NCI-H1930 (cell line): Measurements from ENCODE around the gene STT3B.
"Not testable (repeated sequence)": the region's sequence is repeated elsewhere in the genome, so short reads cannot be mapped to it uniquely, and the experiment has no call there.

Source experiments
- DNase-seq, 2 experiments: peaks; one replicate each; lab custom pipeline; 2025; lab: John Stamatoyannopoulos, UW

STT3B gene

DNA sequence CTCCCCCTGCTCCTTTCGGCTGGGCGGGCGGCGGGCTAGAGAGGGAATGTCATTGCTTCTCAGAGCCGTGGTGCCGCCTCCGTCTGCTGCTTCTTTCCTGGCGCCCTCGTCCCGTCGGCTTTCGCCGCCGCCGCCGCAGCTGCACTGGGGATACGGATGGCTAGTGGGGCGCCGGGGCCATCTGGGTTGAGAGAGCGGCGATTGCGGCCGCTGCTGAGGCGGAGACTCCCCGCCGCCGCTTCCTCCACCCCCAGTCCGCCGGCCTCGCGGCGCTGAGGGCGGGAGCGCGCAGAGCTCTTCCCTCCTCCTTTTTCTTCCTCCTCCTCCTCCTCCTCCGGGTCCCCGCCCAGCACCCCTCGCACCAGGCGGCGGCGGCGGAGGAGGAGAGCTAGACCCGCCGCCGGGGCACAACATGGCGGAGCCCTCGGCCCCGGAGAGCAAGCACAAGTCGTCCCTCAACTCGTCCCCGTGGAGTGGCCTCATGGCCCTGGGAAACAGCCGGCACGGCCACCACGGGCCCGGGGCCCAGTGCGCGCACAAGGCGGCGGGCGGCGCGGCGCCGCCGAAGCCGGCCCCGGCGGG lies at the start of gene STT3B:
STT3B (plus strand) TSS at position 339 of the 582 bp plus-strand sequence; CDS start at position 413, 74 bp downstream.
- DNase-seq: peak in 1 of 2 experiments; percentile 59

DNA sequence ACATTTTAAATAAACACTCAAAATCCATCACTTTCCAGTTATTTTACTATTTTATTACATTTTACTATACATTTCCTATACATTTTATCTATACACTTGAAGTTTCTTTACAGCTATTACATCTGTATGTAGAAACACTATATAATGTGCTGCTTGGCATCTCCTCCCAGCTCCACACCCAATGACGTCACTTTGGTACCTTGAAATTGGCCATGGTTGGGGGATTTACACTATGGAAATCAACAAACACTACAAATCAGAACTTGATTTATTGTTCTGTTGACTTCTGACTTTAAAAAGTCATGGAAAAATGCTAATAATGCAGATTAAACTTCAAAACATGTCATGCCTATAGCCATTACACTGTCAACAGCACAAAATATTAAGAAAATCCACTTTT lies 48.9 kb upstream of the STT3B start:
- DNase-seq: no peak

DNA sequence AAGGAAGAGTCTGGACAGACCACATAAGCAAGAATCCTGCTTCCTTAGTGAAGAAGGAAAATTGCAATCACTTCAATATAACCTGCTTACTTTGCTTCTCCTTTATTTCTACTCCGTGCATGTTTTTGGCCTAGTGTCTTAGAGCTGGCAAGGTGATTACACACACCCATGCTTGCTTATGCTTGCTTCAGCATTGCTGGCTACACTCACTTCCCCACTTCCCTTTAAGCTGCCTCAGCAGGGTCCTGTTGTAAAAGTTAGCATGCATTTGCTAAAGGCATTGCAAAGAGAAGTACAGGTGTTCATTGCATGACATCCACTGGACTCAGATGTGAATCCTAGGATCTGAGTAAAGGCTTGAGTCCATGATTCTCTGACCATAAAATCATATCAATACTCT lies 47.5 kb upstream of the STT3B start:
- no peak for DNase-seq

DNA sequence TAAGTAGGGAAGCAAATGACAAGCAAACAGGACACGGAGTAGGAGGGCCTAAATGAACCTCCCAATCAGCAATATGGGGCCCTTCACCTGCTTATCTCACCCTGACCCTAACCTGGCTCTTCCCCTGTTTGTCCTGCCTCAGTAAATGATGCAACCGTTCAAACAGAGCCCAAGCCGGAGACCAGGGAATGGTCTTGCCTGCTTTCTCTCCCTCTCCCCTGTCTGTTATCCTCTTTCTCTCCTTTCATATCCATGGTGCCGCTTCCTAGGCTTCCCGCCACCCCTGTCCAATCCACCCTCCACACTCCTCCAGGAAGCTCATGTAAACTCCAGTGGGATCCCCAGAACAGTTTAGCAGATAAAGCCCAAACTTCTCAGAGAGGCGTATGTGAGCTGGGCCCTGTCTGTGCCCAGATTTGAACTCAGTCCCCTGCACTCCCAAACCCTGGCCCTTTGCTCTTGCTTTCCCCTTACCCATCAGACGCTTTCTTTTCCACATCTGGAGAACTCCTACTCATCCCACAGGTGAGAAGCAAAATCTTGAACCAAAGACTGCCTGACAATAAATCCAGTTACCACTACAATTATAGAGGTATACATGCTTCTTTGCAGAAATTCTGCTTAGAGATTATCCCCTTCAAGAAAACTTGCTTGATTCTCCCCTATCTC lies 45.7 kb upstream of the STT3B start:
- DNase-seq: no peak

DNA sequence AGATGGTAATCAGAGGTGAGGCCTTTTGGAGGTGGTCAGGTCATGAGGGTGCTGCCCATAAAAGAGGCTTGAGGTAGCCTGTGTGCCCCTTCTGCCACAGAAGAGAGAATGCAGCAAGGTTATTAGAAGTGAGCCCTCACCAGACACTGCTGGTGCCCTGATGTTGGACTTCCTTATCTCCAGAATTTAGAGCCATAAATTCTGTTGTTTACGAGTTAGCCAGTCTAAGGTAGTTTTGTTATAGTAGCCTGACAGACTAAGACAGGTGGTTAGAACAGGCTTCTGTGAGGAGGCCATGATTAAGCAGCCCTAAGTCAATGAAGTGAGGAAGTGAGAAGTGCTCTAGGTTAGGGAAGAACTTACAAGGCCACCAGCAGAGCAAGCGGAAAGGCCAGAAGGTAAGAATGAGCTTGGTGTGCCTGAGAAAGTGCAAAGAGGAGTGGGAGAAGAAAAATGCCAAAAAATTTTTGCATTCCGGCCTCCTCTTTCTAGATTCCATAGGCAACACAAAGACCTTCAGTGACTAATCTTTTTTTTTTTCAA lies 44.2 kb upstream of the STT3B start:
- no peak for DNase-seq

DNA sequence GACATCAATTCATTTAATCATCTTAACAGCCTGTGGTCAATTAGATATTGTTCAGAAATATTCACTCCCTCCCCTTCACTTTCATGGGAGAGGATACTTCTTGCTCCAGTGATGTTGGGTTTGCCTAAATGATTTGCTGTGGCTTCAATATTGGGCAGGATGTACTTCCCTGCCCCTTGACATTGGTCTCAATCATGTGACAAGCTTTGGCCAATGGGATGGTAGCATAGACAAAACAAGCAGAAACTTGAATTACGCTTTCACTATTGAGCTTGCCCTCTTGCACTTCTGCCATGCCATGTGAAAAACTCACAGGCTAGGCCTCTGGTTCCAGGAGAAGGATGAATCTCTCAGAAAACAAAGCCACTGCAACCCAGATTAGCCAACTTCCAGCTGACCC lies 42.2 kb upstream of the STT3B start:
- no peak for DNase-seq

DNA sequence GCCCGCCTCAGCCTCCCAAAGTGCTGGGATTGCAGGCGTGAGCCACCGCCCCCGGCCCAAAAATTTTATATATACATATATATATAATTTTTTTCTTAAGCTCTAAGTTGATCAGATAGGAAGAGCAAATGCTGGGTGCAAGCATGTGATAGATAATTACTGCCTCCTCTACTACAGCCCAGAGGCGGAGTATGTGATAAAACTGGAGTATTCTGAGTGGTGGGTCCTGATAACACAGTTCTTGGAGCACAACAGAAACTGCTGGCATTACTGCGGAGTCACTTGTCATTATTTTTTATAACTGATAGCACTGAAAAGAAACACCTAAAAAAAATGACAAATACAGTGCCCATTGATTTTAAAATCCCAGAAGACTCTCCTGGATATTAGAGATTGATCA lies 41.1 kb upstream of the STT3B start:
- DNase-seq: no peak

DNA sequence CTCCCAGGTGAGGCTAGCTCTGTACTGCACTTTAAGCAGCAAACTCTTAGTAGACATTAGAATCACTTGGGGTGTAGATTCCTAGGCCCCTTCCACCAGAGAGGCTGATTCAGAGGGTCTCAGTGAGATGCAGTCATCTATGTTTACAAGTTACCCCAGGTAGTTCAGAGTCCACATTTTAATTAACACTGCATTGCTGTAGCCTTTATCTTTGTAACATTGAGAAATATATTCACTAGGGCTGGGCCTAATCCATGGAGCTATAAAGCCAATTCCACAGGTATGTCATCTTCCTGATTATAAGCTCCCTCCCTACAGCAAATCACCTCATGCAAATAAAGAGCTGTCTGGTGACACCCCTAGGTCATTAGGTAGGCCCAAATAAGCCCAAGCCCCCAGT lies 39.6 kb upstream of the STT3B start:
- DNase-seq: no peak

DNA sequence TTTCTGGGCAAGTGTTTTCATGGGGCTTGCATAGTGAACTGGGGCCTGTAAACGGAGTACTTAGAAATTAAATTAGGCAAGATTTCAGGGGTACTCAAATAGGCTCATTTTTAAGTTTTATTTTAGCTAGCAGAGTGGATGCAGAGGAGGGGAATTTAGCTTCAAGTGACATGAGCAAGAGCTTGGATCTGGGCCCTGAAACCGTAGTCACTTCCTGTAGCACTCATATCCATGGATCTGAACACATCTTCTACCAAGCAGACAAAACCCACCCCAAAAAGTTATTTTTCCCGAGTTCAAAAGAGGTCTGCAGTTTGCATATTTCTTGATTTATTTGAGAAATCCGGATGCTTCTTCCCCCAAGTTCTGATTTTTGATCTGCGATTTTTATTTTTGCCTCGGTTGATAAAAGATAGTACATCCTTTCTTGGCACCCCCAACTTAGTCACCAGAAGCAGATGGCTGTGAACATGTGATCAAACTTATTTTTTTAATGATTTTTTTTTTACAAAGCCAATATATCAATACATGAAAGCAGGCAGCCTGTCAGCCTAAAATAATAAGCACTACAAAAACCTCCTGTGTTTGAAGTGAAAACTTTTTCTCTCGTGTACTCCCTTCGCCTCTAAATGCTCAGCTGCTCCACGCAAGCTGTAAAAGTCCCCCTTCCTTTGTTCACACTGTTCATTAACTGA lies 36.6 kb upstream of the STT3B start:
- no peak for DNase-seq

DNA sequence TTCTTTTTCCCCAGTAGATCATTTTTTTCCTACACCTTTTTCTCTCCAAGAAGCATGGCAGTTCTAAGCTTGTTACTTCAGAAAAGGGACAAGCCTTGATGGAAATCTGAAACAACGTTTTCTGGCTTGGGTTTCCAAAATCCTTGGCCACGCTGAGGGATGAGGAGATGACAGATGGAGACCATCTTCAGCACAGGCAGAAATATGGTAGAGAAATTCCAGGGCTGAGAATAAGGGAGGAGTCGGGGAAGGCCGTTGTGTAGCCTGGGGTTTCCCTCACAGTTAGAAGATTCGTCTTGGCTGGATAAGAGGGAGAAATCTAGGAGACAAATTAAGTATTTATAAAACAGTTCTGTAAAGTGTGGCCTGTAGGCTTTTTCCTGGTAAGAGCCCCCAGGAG lies 33.9 kb upstream of the STT3B start:
- no peak for DNase-seq

DNA sequence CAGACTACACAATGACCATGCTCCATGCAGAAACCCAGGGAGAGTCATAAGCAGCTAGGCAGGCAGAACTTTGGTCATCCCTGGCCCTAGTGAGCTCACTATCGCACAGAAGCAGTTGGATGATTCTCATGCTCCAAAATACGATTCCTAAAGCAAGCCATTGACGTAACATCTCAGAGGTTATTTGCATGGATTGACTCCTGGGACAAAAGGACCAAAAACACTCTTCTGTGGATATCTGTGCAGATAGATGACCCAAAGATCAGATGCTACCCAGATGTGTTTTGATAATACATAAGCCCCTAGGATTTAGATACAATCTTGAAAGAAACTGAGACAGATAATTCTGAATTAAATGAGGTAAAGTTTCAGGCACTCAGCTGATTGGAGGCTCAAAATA lies 33.4 kb upstream of the STT3B start:
- DNase-seq: no peak

DNA sequence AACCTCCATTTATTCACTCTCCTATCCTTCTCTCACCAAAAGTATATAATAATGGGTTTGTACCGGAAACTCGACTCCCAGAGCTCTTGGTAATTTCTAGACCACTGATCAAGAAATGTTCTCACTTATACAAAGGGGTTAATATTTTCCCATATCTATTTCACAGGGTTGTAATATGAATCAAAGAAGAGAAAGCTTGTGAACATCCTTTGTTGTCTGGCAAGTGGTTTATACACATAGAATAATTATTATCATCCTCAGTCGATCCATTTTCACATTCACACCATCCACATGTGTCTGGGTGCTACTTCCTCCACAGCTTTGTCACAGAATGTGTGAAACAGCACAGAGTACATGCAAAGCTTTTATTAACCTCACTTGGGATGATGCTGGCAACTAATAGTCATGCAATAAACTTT lies 29.9 kb upstream of the STT3B start:
- DNase-seq: no peak

DNA sequence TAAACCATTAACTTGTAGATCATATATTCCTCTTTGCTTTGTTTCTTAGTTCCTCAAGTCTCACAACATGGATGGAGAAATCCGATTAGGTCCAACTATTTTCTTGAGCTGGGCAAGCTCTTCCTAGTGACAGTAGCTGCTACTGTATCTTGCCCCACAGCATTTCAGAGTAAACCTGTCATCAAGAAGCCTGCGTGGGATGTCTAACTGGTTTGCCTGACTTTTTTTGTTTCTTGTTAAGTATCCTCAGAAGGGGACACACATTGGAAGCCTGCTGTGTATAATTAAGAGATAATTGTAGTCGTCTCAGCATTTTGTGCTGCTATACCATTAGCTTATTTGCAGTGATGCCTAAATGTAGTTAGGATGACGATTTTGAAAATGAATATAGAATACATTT lies 29.3 kb upstream of the STT3B start:
- no peak for DNase-seq

DNA sequence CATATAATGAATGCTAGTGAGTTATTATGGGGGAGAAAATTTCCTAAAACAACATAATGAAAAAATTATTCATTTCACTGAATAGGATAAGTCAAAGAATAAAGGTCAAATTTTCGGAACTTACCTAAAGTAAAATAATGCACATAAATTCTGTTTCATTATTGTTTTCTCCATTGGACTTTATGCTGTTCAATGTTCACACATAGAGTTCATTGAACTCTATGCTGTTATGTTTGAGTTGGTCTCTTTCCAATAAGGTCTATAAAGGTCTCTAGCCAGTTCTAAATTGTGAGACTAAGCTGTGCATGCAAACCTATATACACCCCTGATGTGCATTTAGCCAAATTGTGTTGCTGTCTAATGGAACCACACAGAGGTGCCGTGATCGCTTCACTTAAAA lies 28.5 kb upstream of the STT3B start:
- DNase-seq: no peak

DNA sequence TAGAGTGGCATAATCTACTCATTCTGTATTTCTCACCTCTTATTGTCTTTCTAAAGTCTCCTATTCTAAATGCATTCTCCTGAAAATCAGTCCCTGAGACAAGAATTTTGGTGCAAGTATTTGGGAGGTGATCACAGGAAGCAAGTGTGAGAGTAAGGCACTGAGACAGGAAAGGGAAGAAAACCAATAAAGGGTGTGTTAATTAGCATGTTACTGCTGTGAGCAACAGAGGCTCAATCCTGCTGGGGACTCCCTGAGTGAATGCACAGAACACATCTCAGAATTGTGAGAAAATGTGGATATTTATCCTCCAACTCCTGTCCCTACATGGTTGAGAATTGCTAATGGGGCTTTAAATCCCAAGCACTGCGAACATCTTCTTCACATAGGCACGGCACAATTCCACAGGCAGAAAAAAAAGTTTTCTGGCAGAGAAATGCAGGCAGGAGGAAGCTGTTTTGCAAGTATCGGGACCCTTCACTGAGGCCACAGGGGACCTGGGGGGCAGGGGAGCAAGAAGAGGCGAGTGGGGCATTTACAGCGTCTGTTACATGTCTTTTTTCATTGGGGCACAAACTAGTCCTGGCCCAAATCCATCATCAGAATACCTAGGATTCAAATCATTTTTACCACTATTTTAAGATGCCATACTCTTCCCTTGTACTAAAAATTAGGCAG lies 27.2 kb upstream of the STT3B start:
- no peak for DNase-seq

DNA sequence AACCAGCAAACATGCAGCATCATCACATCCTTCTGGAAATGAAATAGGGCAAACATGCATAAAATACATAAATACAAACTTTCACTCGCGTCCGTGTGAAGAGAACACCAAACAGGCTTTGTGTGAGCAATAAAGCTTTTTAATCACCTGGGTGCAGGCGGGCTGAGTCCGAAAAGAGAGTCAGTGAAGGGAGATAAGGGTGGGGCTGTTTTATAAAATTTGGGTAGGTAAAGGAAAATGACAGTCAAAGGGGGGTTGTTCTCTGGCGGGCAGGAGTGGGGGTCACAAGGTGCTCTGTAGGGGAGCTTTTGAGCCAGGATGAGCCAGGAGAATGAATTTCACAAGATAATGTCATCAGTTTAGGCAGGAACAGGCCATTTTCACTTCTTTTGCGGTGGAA lies 26.2 kb upstream of the STT3B start:
- DNase-seq: not testable (repeated sequence)

DNA sequence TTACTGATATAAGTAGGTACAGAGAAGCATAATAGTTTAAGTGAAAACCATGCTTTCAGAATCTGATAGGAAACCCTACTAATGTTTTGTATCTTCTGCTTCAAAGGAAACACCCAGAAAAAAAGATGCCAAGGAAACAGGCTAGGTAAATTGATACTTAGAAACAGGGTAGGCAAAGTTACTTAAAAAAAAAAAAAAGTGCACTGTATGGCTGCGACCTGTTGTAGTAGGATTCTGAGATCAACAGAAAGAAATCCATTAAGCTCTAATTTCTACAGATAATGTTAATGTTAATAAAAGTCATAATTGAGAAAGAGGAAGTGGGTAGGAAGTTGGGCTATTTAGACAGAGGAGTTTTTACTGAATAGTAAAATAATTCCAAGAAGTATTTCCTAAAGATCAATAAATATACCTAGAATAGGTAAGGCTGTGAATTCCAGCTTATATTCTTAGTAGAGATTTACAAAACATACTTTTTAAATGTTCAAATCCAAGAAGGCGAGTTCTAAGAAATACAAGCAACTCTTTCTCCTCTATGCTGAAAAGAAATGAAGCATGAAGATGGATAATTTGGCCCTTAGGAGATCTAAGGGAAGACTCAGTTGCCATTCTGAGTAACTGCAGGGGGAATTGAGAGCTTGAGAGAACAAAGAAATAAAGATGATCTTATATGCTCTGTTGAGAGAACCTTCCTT lies 24.1 kb upstream of the STT3B start:
- no peak for DNase-seq

DNA sequence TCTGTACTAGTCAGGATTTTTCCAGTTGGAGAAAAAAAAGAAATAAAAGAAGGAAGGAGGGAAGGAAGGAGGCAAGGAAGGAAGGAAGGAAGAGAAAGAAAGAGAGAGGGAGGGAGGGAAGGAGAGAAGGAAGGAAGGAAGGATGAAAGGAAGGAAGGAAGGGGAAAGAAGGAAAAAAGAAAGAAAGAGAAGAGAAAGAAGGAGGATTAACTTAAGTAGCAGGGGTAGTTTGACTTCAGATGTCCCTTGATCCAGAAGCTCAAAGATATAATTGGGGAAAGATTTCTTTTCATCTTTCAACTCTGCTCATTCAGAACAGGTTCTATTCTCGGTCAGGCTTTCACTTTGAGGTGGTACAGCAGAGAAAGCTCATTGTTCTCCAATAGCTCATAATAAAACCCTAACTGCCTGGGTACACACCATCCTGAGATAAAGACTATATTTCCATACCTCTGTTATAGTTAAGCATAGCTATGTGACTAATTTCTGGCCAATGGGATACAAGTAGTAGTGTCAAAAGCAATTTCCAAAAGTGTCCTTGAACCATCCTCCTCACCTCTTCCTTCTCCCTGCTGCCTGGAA lies 23.5 kb upstream of the STT3B start:
- DNase-seq: no peak

DNA sequence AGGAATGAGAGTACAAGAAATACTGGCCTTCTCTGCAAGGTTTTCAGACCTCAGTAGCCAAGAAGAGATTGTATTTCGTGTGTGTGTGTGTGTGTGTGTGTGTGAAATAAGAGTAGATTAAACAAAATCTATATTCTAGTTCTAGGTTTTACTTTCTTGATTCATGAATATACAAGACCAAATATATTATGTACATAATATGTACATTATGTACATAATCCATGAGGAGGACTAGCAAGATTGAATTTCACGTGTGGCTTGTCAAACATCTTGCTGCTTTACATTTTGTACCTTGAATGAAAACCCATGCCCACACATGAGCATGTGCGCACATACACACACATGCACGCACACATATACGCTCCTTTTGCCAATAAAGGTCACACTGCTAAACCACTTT lies 18.2 kb upstream of the STT3B start:
- no peak for DNase-seq

DNA sequence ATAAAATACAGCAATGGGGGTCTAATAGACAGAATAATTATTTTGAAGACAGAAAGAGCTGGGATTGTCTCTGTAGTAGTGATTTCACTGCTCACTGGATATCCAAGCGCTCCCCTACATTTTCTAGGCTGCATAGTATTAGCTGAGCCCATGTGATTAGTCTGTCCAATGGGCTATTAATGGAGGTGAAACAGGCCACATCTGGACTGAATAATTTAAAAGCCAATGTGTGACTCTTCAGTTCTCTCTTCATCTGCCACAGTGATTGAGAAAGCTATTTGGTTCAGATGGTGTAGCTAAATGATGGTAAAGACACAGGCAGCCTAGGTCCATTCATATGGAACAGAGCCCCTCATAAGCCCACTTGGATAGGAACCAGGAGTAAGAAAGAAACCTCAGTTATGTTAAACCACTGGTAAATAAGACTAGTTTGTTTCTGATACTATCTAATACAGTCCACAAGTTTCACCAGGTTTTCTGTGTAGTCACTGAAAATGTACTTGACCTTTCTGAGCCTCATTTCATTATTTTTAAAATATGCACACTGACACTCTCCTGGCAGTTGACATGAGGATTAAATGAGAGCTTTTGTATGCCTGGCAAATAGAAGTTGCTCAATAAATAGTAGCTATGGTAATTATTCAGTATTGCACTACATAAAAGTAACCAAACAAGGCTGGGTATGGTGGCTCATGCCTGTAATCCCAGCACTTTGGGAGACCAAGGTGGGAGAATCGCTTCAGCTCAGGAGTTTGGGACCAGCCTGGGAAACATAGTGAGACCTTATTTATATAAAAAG lies 17.0 kb upstream of the STT3B start:
- DNase-seq: no peak

DNA sequence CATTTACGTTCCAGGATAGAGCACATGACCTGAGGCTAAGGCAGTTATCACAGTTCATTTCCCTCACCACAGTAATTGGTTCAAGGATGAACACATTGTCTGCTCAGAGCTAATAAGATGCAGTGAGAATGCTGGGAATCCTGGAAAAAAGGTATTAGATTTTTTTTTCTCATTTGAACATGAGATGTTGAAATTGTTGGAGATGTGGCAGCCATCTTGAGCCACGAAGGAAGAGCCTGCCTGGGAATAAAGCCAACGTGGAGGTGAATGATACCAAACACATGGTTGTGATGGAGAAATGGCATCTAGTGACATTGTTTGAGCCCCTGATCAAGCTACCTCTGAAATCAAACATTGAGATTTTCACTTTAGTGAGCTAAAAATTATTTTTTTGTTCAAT lies 16.0 kb upstream of the STT3B start:
- DNase-seq: no peak
